PC-9 (cell line): ENCODE measurements around the gene GZF1.

Experiments
- CTCF ChIP-seq: fragments of 200-600 bp; sonication (generic); conservative IDR thresholded peaks from 2 replicates; pipeline ENCODE4 v1.6.1; 2017; ENCODE audit warnings: mixed run types, antibody characterized with exemption, mild to moderate bottlenecking, moderate library complexity
- EZH2 ChIP-seq: fragments of 200-600 bp; sonication (generic); IDR thresholded peaks from 2 replicates; pipeline ENCODE4 v1.8.0; 2017; ENCODE audit warnings: antibody characterized with exemption, low read depth

DNA sequence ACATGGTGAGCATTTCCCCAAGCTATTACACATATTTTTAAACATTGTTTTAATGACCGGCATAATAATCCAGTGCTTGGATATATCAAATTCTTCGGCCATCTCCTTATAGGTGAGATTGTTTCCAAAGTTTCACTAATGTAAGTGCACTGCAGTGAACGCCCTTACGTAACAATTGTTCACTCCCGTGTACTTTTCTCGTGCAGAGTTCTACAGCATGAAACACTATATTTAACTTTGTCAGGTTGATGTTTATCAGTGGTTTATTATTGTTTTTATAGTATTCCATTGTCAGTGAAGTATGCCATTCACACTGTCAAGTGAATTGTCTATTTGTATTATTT, 3.4 kb upstream of the GZF1 start:
- no peak for TF ChIP-seq CTCF
- TF ChIP-seq EZH2: no peak
